GDM1 (cell line): ENCODE data around the gene ITSN1.
A peak's percentile ranks its signal among the peaks of the same experiment; 100 is the strongest.

Source experiments
- DNase-seq: peaks from one replicate; lab custom pipeline; 2025; lab: John Stamatoyannopoulos, UW

The ITSN1 gene

DNA sequence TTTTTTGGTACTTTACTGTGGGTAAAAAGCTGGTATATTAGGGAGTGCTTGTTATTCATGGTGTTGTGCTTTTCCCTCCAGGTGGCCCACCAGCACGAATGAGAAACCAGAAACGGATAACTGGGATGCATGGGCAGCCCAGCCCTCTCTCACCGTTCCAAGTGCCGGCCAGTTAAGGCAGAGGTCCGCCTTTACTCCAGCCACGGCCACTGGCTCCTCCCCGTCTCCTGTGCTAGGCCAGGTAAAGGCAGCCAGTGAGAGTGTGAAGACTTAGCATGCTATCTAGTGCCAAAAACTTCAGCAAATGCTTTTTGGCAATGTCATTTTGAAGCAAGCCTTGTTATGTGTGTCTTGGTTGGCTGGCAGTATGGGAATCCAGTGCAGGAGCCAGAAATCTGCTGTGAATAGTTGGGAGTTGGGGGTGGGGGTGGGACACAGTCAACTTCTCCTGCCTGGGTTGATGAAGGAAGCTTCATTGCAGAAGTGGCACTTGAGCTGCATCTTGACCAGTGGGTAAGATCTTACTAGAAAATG is 171.6 kb downstream of the ITSN1 start:
- DNase-seq: no peak

DNA sequence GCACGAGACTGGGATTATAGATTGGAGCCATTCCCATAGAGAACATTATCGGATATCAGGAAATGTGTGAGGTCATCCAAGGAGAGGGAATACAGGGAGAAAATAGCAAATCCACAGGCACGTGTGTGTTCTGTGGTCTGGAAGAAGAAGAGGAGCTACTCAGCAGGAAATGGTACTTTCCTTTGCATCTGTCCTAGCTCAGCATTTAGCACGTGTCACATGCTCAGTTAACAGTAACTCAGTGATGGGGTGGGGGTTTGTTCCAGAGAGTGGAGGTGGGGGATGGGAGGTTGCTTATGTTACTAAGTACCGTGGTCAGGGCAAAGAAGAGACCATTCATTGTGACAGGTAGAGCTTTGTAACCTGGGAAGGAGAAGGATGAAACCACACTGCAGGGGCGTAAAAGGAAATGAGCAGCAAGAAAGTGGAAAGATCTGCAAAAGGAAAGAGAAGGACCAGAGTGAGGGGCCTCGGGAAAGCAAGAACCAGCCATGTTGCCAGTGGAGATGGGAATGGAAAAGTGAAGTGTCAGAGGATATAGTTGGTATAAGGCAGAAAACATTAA is 172.9 kb downstream of the ITSN1 start:
- peak; percentile 8 for DNase-seq

DNA sequence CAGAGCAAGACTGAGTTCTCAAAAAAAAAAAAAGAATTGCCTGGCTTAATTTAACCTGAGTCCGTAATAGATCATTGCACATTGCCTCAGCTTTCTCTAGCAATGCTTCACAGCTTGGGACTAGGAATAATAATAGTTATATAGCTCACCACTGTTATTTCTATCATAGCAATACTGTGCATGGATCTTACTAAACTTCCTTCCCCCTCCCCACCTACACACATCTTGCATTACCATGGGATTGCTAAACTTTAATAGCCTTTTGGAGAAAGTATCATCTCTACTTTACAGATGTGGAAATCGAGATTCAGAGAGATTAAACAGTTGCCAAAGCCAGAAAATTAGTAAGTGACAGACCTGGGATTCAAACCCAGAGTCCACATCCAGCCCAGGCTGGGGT is 173.9 kb downstream of the ITSN1 start:
- no peak for DNase-seq

DNA sequence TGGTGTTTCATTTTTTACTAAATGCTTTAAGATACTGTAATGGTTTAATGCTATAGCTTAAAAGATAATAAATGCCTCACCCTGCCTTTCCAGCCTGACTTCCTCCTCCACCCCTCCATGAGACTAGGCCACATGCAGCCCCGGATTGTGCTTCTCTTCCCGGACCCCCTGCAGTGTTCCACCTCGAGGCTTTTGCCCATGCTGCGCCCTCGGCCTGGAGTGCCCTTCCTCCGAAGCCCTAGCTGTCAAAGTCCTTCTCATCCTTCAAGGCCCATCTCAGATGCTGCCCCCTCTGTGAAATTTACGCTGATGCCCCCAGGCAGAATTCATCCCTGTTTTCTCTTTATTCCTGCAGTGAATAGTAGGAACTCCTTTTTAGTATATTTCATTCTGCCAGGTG is 174.8 kb downstream of the ITSN1 start:
- DNase-seq: no peak

DNA sequence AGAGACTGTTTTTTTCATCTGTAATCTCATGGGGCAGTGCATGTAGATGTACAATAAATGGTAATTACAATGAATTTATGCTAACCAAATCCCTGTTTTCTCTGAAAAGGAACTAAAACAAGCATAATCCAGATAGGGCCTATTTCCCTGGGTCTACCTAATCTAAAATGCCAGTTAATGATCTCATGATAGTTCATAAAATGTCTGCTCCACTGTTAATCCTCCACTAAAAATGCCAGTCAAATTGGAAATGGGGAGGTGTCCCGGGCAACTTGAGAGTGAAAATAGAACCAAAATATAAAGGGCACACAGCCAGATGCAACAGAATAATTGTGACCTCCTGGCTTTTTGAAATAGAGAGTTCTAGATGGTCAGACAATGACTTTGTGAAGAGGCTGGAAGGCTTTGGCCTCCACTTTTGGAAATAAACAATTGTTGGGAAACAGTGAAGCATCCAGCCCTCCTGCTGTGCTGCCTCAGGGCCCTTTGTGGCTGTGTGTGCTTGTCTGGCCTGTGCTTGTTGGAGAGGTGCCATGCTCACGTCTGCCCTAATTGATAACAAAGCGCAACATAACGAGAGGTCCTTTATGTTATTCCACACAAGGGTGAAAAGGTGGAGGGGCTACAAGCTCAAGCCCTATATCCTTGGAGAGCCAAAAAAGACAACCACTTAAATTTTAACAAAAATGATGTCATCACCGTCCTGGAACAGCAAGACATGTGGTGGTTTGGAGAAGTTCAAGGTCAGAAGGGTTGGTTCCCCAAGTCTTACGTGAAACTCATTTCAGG is 175.6 kb downstream of the ITSN1 start:
- DNase-seq: no peak

DNA sequence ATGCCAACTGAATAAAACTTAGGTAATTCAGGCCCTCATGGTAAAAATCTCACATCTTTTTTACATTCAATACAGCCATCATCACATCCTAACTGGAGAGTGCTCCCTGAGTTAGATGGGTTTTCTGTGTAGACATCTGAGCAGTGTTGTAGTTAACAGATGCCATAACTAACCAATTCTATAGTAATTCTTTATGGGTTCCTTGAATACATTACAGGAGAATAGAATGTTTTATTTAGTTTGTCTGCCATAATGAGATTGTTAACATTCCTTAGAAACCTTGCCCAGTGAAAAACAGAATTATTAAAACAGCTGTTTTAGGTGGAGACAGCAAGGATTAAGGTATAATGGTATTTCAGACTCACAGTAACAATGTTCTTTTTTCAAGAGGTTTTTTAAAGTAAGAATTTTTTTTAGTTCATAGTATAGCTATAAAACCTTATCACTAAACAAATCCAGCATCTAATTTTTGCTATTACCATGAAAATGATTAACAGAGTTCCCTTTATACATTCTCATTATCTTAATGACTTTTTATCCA is 178.0 kb downstream of the ITSN1 start:
- DNase-seq: no peak

DNA sequence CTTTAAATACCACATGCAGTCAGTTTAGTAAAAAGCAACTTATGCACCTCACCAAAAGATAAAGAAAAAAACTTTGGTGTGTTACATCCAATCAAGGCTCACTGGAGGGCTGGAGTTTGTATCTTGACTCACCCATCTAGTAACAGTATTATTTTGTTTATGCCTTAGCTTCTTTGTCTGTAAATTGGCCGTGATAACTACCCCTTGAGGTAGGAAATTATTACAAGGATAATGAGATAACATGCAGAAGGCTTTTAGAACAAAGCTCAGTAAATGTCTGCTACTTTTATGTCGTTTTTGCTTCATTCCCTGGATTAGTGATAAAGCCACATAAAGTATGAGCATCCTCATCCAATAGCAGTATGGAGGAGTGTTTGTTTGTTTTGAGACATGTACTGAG is 178.5 kb downstream of the ITSN1 start:
- DNase-seq: no peak

DNA sequence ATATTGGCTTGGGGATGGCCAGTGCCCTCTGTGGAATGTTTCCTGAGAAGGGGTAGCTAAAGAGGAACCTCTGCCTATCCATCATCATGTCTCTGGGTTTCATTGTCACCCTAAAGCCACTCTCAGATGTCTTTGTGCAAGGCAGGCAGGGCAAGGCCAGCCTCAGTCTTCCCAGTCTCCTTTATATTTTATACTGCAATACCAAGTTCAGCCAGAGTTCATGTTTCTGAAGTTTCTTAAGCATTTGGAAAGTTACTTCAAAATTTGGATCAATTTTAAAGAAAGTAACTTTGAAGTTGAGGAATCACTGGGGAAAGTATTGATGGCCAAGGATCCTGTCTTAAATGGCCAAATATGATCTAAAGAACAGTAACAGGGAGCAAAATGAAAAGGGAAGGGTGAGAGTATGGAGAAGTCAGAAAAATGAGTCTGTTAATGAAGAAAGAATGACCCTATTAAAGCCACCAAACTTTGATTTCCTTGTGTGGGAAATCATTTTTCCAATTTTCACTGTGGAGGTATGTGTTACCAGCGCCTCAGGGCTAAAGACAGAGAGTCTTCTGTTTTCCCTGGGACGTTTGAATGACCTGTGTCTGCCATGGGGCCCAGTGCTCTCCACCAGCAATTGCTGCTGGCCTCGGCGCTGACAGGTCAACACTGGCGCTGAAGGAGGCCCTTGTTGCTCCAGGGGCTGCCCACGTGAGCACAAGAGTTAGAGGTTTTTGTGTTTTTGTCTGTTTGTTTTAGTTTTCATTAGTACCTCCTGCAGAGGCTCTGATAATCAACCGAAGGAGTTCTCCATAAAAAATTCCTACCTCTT is 179.4 kb downstream of the ITSN1 start:
- no peak for DNase-seq

DNA sequence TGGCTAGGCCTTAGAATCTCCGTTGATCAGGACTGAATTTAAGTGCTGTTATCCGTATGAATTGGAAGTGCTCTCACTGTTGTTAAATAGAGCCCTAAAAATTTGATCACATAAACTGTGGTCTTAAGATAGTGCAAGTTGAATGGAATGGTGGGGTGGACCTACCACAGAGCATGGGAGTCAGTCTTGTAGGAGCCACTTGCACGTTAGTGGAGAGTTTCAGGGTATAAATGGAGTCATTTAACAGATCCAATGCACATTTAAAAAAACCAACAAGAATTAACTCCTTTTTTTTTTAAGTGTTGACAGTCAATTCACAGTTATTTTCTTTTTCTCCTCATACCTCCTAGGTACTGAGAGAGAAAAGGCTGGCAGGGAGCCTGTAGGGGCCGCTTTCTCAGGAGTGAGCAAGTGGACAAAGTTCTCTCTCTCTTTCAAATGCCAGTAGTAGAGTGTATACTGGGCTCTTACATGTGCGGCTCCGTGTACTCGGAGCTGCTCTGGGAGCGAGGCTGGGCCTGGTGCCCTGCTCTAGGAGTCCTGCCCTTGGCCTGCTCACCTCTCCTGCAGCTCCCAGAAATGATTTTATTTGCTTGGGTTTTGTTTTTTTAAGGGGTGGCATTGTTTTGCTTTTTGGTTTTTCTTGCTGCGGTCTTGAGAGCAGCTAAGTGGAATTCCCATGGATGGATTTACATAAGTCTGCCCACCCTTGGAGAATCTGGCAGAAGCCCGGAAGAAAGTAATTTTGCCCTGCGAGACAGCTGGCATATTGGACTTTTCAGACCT is 182.0 kb downstream of the ITSN1 start:
- no peak for DNase-seq

DNA sequence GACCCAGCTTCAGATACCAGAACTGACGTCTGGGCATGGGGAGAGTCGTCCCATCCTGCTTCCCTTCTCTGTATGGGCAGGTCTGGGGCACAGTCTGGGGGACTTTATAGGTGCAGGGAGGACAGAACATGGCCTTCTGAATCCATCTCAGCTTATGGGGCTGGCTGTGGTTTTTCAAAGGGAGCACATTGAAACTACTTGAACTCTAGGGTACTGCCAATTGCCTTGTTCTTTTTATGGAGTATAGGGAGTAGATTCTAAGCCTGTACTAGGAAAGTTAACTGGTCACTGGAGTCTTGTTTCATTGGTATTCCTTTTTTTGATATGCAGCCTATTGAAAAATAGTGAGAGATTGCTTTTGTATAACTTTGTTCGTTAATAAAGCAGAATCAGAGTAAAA is 183.1 kb downstream of the ITSN1 start:
- DNase-seq: no peak

DNA sequence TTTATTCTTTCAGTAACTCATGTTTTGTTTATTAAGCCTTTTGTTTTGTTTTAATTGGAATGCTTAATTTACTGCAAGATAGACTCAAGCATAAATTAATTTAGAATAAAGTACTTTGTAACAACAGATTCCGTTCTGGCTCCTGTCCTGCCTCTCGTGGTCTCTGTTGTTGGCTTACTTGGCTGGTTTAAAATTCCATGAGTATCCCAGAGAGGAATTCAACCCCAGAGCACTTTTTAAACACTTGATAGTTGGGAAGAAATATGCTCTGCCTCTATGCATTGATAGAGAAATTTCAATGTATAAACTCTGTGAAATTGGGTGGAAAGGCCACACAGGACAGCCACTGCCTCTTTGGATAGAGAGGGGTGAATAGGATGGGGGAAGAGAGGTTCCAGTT is 183.6 kb downstream of the ITSN1 start:
- DNase-seq: no peak

DNA sequence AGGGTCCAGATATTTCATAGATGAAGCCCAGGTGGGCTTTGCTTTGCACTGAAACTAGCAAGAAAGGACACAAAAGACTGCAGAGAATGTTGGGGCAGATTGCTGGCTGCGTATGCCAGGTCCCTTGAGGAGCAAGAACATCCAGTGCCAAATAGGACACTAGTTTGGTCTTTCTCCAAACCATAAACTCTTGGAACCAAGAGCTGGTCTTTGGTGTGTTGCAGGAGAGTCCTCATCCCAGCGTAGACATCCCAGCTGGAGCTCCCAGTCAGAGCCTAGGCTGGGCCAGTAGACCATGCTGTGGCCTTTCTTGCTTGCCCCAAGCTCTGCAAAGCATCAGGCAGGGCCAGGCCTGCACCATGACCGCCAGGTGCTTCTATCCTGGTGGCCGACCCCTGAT is 185.8 kb downstream of the ITSN1 start:
- DNase-seq: no peak

DNA sequence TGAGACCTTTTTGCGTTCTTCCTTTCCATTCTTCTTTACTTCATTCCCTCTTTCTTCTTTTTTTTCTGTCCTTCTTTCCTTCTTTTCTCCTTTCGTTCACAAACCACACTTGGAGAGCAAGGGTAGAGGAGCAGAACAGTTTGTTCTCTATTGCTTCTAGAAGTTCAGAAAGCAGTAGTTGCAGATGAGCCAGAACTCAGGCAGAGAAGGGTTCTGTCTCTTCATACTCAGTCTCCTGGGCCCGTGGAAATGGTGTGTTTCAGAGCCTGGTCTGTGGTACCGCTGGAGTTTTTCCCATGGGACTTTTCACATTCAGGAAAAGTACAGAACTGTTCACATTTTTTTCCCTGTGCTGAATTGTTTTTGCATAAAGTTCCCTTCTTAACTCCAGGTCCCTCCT is 186.3 kb downstream of the ITSN1 start:
- DNase-seq: no peak

DNA sequence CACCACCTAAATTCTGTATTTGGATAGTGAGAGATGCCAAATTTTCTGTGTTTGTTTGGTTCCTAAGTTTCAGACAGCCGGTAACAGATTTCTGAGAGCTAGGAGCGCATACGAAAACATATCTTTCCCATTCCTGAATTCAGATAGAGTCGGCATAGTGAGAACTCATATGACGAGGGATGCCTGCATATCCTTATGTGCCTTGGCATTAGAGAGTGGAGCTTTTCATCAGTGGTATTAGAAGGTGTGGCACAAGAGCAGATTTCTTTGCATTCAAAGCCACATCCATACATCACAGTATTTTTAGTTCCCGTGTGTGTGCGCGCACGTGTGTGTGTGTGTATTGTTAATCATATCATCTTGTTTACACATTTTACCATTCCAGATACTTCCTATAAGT is 187.5 kb downstream of the ITSN1 start:
- no peak for DNase-seq

DNA sequence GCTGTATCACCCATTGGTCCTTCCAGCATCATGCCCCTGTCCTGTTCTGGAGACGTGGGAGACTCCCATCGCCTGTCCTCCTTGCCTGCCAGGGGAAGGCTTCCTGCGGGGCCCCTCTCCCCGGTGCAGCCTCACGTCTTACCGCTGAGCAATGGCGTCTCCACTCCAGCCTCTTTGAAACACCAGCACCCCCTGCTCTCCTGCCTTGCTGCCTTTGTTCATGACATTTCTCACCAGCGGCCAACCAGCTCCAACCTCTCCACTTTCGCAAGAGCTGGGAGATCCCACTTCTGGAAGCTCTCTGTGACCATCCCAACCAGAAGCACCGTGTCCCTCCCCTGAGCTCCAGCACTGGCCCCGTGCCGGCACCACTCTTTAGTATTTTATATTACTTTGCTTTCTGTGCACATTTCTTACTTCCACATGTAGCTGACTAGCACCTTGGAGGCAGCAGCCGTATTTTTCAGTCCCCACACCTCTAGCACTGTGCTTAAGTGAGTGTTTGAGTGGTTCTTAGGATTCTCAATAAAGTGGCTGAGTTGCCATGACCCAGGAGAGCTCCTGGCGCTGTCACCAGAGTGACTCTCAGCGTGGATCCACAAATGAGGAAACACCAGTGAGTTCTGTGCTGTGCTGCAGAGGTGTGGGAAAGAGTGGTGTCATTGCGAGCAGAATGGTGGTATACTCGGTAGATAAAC is 189.8 kb downstream of the ITSN1 start:
- DNase-seq: no peak

DNA sequence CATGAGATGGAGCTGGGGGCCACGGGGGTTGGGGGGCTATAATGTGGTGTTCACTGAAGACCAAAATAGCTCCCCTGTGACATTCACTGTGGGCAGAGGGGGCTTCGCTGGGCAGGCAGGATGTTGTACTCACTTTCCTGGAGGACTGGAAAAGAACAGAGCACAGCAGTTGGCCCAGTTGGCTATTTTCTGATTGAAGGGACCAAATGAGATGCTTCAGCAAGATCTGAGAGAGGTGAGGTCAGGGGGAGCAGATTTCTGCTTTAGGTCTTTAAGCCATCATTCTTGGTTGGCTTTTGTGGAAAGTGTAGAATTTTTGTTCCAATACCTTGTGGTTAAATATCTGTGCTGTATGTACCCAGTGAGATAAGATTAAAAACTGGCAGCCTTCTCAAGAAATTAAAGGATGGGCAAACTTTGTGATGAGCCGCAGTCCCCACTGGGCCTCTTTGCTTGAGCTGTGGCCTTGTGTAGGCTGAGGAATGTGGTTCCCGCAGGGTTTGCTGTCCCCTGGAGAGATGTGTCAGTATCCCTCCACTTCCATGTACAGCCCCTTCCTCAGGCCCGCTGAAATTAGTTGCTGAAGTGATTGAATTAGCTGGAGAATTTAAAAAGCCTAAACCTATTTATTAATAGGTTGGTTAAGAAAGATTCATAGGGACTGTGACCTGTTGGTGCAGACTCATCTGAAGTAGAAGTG is 192.7 kb downstream of the ITSN1 start:
- no peak for DNase-seq

DNA sequence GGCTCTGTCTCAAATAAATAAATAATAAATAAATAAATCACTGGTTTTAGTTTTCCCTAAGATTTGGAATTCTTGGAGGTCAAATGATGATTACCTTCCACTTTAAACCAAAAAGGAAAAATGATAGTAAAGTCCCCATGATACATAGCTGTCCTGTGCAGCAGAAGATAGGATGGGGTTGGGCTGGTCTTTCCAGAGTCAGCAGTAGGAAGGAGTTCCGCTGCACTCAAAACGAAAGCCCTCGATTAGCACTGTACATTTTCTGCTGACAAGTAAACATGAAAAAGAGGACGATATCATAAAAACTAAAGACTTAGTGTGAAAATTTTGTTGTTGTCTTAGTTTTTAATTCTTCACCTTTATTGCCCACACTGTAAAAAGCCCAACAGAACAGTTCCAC is 193.6 kb downstream of the ITSN1 start:
- no peak for DNase-seq

DNA sequence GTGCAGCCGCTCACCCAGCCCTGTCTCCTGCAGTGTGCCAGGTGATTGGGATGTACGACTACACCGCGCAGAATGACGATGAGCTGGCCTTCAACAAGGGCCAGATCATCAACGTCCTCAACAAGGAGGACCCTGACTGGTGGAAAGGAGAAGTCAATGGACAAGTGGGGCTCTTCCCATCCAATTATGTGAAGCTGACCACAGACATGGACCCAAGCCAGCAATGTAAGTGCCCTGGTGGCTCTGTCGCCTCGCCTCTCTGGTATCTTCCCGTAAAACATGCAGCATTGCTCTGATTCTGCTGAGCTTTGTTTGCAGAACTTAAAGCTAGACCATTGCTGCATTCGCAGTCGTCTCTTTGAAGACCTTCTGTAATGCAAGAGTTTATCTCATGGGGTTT is 194.1 kb downstream of the ITSN1 start:
- DNase-seq: no peak

DNA sequence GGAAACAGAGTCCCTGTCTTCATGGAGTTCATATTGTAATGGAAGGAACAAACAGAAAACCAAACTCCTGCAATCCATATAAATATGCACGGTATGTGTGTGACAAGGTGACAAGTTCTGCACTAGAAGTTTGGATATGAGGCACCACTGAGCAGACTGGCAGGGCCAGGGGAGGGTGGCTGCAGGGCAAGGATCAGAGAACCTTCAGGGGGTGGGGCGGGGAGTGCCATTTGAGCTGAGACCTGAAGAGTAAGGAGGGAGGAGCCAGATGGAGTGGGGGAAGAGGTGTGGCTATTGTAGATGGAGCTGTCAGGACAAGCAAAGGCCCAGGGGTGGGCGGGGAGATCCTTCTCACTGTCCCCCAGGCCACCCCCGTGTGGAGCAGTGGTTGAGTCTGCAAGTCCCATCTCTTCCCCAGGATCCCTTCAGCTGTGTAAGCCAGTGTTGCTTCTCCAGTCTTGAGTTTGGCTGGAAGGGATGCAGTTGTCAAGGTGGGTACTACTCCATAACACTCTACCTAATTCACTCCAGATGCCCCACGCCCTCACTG is 196.9 kb downstream of the ITSN1 start:
- DNase-seq: no peak

DNA sequence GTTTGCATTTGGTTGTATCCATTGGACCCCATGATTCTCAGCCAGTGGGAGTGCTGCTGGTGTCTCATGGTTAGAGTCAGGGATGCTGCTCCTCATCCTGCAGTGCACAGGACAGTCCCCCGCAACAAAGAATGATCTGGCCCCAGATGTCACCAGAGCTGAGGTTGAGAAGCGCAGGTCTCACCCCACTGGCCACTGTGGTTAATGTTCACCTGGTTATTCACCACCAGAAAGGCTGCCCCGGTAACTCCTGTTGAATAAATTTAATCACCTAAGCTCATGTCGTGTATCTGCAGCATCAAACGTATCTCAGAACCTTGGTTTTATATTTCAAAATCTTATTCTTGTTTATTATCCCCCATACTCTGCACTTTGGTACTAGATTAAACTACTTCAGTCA is 197.5 kb downstream of the ITSN1 start:
- DNase-seq: no peak
